HG03354 (cell line): ENCODE measurements around the gene HSPB9.
"Not testable (repeated sequence)": the region's sequence is repeated elsewhere in the genome, so short reads cannot be mapped to it uniquely, and the experiment has no call there.

Source experiments
- ATAC-seq: cut with Tn5 transposase; IDR thresholded peaks from one replicate; pipeline ENCODE4 v1.9.1; 2021; ENCODE audit warnings: mild to moderate bottlenecking; ENCODE audit not compliant: unreplicated experiment, poor library complexity, severe bottlenecking

Gene HSPB9

DNA sequence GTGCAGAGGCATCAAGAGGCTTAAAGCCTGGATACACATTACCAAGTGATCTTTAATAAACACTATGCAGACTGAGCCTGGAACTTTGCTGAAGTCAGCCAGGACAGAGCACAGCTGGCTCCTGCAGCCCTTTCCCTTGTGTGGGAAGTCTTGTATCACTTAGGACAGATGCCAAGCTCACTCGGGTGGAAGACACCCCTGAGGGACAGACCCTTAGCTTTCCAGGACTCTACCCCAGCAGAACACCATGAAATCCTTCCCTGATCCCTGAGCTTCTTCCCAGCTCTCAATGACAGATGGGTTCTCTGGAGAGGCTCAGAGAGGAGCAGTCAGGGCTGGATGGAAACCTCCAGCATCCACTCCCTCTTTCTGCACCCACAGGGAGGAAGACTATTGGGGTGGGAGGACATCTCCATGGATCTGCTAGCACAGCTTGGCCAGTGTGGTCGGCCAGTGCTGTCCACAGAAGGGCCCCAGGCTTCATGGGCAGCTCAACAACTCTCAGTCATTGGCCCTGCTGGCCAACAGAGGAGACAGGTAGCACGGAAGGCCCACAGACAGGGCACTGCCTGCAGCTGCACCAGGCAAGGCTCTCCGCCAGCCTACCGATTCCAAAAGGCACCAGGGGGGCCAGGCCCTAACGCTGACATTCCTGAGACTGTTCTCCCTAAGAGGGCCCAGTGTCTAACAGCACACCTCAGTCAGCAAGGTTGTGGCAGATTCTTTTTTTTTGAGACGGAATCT lies 16.3 kb downstream of the HSPB9 start:
- ATAC-seq = no peak

DNA sequence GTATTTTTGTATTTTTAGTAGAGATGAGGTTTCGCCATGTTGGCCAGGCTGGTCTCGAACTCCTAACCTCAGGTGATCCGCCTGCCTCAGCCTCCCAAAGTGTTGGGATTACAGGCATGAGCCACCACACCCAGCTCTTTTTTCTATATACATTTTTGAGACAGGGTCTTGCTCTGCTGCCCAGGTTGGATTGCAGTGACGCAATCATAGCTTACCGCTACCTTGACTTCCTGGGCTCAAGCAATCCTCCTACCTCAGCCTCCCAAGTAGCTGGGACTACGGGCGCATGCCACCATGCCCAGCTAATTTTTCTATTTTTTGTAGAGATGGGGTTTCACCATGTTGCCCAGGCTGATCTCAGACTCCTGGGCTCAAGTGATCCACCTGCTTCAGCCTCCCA lies 18.1 kb downstream of the HSPB9 start:
- ATAC-seq = not testable (repeated sequence)

DNA sequence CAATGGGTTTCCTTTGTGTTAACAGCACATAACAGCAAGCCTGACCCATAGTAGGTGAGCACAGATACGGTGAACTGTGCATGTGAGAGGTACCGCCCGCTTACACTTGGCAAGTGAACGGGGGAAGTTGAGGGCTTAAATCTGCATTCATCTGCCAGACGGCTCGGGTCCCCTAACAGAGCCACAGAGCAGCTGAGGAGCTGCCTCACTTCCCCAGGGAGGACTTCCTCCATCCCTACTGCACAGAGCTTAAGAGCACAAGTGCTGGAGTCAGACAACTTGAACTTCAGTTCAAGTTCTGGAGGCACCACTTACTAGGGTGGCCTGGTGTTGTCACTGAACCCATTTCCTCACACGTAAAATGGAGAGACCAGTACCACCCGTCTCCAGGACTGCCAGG lies 18.8 kb downstream of the HSPB9 start:
- ATAC-seq = no peak

DNA sequence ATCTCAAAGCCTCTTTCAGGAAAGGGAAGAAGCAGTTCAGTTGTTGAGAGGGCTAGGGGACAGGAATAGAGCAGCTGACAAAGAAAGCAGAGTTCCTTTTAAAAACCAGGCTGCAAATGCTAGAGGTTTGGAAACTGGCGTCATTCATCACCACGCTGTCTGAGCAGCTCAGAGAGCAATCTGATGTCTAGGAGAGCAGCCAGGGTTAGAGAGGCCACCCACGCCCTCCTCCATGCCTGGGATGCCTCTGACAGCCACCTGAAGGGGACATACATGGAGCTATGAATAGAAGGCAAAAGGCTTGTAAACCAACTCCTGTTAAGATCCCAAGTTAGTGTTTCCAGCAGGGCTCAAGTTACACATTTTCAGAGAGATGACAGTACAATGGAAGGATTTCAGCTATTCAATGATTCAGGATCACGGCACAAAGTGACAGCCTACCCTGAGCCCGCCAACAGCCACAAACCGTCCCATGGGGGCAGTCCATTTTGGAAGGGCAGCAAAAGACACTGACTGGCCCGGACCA lies 19.8 kb downstream of the HSPB9 start:
- no peak for ATAC-seq

DNA sequence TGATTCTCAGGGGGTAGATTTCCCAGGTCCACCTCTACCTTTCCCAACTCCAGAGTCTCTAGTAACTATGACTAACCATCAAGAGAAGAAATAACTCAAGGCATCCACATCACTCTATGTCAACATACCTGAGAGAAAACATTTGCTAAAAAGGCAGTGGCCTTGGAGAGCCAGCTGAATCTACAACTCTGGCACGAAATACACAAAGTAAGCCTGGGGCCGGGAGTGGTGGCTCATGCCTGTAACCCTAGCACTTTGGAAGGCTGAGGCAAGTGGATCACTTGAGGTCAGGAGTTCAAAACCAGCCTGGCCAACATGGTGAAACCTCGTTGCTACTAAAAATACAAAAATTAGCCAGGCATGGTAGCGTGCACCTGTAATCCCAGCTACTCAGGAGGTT lies 20.5 kb downstream of the HSPB9 start:
- ATAC-seq = not testable (repeated sequence)

DNA sequence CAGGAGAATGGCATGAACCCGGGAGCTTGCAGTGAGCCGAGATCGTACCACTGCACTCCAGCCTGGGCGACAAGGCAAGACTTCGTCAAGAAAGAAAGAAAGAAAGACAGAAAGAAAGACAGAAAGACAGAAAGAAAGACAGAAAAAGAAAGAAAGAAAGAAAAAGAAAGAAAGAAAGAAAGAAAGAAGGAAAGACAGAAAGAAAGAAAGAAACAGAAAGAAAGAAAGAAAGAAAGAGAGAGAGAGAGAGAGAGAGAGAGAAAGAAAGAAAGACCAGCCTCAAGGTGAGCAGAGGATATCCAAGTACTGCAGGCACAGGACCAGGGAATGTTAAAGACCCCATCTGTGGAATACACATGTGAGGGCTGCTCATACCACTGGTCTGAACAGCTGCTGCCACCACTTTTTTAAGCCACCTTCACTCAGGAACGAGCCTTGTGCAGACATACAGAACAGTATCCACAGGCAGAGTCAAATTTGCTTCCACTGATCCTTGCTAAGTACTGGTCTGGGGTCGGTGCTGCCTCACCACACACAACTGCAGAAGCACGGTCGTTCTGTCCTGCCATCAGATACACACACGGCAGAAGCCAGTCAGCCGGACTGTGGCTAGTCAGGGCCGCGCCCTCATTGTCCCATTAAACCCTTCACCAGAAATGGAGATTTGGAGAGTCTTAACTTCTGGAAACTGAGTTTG lies 24.5 kb downstream of the HSPB9 start:
- ATAC-seq = no peak

DNA sequence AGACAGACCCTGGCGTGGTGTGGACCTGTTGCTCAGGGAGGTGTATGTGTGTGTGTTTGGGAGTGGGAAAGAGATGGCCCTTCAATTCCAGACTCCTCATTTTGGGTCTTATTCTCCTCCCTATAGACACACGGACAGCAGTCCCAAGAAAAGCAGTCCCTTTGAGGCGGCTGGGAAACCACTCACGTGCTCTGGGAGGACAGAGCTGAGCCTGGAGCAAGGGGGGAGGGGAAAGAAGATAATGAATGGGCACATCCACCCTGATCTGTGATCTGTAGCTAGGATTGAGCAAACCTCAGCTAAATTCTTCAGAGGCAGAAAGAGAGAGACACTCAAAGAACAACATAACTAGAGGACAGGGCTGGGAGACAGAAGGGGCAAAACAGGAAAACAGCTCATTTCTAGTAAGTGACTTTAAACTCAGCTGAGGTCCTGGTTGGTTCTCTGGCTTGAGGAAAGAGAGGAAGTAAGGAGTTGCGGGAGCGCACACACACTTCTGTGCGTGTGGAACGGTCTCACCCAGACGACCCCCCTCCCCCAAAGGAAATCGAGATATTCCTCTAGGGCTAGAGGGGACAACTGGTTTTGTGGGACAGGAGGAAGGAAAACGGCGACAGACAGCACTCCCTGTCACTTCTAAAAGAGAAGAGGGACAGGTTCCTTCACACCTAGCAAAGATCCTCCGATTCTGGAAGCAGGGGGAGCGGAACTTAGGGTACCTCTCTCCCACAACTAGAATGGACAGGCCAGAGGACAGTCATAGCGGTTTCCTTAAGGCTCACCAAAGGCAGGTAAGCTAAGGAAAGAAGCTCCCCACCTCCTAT lies 31.5 kb downstream of the HSPB9 start:
- peak; percentile 7 for ATAC-seq

DNA sequence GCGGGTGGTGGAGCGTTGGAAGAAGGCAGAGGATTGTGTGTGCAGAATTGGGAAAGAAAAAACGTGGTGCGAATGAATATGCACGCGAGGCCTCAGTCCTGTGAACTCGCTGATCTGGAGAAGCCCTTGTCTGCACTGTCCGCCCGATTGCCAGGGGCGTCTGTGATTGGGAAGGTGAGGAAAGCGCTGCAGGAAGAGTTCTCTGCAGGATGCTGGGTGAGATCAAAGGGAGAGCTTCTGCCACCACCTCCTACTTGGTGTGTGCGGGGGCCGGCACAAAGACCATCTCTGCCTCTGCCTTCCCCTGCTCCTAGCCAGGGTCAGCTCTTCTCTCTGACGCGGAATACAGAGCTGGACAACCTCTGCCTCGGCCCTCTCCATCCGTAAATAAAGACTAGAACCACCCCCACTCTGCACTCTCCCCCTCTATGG lies 33.0 kb downstream of the HSPB9 start:
- no peak for ATAC-seq

DNA sequence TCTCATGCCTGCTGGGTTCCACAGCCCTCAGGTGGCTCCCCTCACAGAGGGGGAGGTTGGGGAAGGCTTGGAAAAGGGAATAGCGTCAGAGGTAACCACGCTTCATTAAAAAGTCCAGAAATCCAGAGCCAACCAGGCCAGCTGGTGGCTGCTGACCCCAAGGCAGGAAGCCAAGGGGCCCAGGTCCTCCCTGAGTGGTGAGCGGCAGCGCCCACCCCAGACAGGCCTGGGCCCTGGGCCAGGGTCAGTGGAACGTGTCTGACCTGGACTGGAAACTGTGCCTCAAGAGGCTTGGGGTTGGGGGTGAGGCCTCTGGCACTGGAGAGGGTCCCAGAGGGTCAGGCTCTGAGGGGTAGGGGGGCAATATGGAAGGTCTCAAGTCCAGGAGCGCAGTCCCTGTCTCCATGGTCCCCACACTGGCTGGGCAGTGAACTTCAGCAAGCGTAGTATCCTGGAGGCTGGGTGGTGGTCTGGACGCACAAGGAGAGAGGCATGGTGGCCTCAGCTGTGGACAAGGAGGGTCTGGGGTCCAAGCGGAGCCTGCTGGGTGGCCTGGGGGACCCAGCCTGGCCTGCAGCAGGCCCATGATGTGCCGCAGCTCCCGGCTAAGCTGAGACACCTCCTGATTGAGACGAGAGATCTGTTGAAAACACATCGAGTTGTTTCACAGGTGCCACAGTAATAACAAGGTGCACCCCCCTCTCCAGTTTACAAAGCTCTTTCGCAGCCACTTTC lies 37.4 kb downstream of the HSPB9 start:
- ATAC-seq = no peak

DNA sequence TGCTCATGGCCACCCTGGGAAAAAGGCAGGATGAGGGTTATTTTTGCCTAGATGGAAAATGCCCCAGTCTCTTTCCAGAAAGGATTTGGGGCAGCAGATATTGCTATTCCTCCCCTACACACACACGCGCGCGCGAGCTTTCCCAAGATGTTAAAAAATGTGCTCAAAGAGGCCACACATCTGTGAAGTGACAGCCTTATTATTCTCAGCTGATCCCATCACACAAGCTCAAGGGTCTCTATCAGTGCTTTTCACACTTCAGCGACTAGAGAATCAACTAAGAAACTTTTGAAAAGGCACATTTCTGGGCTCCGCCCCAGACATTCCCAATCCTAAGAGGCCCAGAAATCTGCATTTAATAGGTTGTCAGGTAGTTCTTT lies 37.9 kb downstream of the HSPB9 start:
- ATAC-seq = no peak

DNA sequence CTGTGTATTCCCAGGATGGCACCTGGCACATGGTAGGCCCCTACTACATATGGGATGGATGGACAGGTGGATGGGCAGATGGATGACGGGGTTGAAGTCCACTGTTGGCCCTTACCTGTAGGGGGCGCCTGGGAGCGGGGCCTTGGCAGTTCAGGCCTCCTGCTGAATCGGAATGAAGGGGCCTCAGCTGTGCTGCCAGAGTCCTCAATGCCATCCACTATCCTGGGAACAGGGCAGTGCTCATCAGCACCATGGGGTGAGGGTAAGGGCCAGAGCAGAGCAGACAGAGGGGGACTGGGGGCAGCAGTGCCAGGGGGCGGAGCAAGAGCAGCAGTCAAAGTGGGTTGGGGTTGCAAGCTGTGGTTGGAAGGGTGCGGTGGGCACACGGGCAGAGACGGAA lies 40.5 kb downstream of the HSPB9 start:
- ATAC-seq = no peak

DNA sequence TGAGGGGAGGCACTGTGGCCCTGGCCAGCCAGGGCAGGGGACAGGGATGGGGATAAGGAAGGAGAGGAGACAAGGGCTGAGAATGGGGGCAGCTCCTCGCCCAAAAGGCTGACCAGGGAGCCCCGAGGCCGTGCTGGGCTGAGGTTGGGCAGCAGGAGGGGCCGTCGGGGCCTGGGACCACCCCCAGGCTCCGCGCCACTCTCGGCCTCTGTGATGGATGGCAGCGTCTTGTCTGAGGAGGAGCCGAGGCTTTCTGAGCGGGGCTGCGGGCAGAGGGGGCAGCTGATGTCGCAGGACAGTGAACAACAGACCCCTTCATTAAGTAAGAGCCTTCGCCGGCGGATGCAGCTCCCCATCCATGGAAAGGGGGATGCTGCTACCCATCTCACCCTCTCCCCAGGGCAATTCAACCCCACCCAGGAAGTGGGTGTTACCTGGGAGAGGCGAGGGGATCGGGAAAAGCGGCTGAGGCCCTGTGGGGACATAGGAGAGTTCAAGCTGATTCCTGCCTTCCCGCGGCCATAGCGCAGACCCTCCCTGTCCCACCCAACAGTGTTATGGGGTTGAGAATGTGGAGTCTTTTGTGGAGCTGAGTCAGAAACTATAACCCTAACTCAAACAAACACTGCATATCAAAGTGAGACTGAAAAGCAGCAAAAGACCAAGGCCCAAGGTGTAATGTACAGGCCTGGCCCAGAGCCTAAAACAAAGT lies 41.2 kb downstream of the HSPB9 start:
- no peak for ATAC-seq

DNA sequence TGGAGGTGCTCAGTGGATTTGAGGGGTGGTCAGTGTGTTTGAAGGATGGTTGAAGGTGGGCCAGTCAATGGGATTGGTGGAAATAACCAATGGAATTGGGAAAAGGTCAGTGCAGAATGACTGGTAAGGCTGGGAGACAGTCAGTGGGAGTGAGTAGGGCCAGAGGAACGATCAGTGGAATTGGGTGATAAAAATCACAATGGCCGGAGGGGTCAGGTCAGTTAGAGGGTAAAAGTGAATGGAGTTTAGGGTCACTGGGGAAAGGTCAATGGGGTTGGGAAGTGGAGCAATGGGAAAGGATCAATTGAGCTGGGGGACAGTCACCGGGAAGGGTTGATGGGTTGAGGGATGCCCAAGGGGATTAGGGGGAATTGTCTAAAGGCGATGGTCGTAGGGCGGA lies 43.1 kb downstream of the HSPB9 start:
- no peak for ATAC-seq

DNA sequence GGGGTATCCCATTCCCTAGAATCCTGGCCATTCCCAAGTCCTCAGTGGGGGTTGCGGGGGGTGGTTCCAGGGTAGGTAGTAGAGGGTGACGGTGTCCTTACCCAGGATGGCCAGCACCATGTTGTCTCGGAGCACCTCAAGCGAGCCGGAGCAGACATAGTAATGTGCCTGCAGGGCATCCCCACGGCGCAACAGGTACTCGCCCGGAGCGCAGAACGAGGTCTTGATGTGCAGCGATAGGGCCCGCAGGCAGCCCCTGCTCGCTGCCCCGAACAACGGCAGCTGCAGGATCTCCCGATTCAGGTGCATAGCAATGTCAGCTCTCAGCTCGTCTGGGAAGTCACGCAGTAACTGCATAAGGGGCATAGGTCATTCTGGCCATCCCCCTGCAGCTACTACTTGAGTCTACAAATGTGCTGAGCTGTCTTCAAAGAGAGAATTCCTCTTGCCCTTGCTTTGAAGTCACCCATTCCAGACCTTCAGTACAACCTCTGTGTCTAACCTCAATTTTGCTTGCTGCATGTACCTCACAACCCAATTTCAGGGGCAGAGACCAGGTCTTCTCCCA lies 43.7 kb downstream of the HSPB9 start:
- no peak for ATAC-seq

DNA sequence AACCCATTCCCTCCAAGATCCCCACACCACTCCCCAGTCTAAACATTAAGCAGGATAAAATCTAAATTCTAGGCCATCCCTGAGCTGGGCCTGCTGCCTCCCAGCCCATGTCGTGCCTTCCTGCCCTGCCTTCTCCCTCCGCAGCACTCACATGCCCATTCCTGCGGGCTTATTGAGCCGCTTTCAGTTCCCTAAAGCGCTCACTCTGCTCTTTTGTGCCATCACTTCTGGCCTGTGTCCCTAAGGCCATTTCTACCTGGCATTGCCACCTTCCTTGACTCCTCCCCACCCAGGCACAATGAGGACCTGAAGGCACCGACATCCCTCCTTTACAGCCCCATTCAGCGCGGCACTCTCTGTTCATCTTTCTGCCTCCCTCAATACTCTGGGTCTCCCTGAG lies 45.2 kb downstream of the HSPB9 start:
- no peak for ATAC-seq

DNA sequence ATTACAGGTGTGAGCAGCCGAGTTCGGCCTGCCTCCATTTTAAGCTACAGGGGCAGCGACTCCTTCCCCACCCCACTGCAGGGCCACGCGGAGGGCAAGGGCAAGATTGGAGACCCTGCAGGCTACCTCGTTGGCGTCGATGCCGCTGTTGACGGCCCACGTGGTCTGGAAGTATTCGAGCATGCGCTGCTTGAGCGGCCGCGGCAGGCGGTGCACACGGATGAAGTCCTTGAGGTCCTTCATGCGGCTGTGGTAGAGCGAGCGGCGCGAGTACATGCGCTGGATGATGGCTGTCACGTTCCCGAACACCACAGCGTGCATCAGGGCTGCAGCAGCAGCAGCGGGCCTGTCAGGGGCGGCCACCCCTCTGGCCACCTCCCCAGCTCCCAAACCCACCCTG lies 46.7 kb downstream of the HSPB9 start:
- ATAC-seq = no peak

DNA sequence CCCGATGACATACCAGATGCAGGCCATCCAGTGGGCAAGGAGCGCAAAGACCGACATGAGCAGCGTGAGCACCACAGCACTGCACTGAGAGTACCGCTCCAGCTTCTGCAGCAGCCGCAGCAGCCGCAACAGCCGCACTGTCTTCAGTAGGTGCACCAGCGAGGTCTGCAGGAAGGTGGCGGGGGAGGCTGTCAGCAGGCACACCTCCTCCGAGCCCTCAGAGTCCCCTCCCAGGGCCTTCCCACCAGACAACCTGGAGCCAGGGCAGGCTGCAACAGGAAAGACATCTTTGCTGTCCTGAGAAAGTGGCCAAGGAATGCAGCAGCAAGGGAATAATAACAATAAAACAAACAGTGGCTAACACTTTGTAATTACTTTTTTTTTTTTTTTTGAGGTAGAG lies 49.2 kb downstream of the HSPB9 start:
- no peak for ATAC-seq
